HCT116 (cell line): ENCODE results near the gene LYRM4.

Source experiments
- ELF1 ChIP-seq: IDR thresholded peaks from 2 replicates; pipeline ENCODE4 v1.6.1; 2012; ENCODE audit warnings: low read depth, borderline replicate concordance
- EZH2 ChIP-seq: fragments of 200-600 bp; sonication (generic); IDR thresholded peaks from 2 replicates; pipeline ENCODE4 v1.6.1; 2017; ENCODE audit warnings: antibody characterized with exemption, mixed run types
- EZH2phosphoT487 ChIP-seq: fragments of 200-600 bp; IDR thresholded peaks from 2 replicates; pipeline ENCODE4 v1.6.1; 2018; ENCODE audit warnings: antibody characterized with exemption, borderline replicate concordance
- POLR2A ChIP-seq: IDR thresholded peaks from 2 replicates; pipeline ENCODE4 v1.7.0; 2011; ENCODE audit warnings: borderline replicate concordance; ENCODE audit not compliant: insufficient read depth, insufficient read length; ENCODE audit errors: extremely low read depth
- POLR2AphosphoS5 ChIP-seq: IDR thresholded peaks from 2 replicates; pipeline ENCODE4 v1.6.1; 2011; ENCODE audit warnings: mild to moderate bottlenecking, low read depth, low read length, moderate library complexity
- RAD21 ChIP-seq: IDR thresholded peaks from 2 replicates; pipeline ENCODE4 v1.6.1; 2012; ENCODE audit warnings: low read depth, mild to moderate bottlenecking
- TF ChIP-seq, protein P1 (sequence below), 3 experiments: fragments of 200-600 bp in 1 of 3; sonication (generic) in 1 of 3; IDR thresholded peaks in 2 of 3; conservative IDR thresholded peaks in 1 of 3; 2 replicates each; pipeline ENCODE4 v1.5.1; 2012 to 2017; ENCODE audit warnings: low read depth in 2 of 3, low read length in 2 of 3, antibody characterized with exemption in 1 of 3, borderline replicate concordance in 1 of 3, control low read depth in 1 of 3, mild to moderate bottlenecking in 1 of 3, mixed read lengths in 1 of 3, mixed run types in 1 of 3, moderate library complexity in 1 of 3; ENCODE audit not compliant: insufficient read depth in 1 of 3
- TF ChIP-seq, protein P2 (sequence below): IDR thresholded peaks from 2 replicates; pipeline ENCODE4 v1.6.1; 2012

DNA sequence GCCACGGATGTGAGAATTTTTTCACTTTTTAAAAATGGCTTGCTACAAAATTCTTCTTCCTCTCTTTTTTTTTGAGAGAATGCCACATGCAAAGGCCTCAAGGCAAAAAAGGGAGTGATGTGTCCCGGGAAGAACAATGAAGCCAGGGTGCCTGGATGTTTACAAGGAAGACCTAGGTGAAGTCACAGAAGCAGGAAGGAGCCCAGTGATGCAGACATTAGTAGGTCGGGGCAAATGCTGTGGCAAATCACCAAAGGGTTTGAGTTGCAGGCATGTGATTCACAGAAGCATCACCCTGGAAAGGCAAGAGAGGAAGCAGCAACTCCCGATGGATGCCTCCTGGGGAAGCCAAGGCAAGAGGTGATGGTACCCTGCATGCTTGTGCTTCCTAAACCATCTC is 47.3 kb upstream of the LYRM4 start:
- TF ChIP-seq EZH2 (no peak), POLR2A (no peak), EZH2phosphoT487 (no peak), RAD21 (no peak), POLR2AphosphoS5 (no peak), ELF1 (no peak)
- TF ChIP-seq, protein P1, sequence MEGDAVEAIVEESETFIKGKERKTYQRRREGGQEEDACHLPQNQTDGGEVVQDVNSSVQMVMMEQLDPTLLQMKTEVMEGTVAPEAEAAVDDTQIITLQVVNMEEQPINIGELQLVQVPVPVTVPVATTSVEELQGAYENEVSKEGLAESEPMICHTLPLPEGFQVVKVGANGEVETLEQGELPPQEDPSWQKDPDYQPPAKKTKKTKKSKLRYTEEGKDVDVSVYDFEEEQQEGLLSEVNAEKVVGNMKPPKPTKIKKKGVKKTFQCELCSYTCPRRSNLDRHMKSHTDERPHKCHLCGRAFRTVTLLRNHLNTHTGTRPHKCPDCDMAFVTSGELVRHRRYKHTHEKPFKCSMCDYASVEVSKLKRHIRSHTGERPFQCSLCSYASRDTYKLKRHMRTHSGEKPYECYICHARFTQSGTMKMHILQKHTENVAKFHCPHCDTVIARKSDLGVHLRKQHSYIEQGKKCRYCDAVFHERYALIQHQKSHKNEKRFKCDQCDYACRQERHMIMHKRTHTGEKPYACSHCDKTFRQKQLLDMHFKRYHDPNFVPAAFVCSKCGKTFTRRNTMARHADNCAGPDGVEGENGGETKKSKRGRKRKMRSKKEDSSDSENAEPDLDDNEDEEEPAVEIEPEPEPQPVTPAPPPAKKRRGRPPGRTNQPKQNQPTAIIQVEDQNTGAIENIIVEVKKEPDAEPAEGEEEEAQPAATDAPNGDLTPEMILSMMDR (IDR thresholded peaks at IDR 0.05 in 2 of 3, conservative IDR thresholded peaks at IDR 0.05 in 1 of 3; ENCODE audit: borderline replicate concordance in 1 of 3, insufficient read depth in 1 of 3, low read depth in 2 of 3, low read length in 2 of 3), result no peak
- TF ChIP-seq, protein P2, sequence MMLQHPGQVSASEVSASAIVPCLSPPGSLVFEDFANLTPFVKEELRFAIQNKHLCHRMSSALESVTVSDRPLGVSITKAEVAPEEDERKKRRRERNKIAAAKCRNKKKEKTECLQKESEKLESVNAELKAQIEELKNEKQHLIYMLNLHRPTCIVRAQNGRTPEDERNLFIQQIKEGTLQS, result no peak
